D721Med (cell line): ENCODE data around the gene CAPG.

Experiments
- DNase-seq: peaks from one replicate; pipeline ENCODE4 v3.0.0; 2011; ENCODE audit warnings: low spot score; ENCODE audit not compliant: insufficient read length
- FAIRE-seq: peaks from 2 replicates; lab custom pipeline; 2011; peaks lifted over from hg19 to GRCh38; lab: Jason Lieb, UNC
- TF ChIP-seq, protein P1 (sequence below): IDR thresholded peaks from 2 replicates; pipeline ENCODE4 v1.5.1; 2012; ENCODE audit warnings: mild to moderate bottlenecking, control low read depth; ENCODE audit not compliant: insufficient read depth; ENCODE audit errors: missing control alignments

CAPG gene

DNA sequence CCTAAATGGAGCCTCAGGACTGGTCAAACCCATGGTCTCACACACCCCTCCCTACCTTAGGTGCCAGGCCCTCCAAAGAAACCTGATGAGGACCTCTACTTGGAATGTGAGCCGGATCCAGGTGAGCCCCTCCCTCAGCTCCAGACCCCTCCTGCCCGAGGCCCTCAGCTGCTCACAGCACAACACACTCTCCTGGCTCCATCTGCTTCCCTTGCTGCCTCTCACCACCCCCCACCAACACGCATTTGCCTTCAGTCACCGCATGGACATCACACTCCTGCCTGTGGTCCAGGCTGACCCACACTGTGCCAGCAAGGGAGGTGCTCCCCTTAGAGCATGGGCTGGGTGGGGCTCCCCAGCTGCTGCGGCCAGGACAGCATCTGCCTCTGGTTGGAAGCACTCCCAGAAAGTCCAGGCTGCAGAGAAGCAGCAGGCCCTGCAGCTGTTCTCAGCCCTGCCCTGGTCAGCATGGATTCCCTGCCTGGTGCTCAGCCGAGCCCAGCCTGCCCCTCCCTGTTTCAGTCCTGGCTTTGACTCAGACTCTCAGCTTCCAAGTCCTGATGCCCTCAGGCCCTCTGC lies 23.4 kb upstream of the CAPG start:
- no peak for DNase-seq
- TF ChIP-seq, protein P1, sequence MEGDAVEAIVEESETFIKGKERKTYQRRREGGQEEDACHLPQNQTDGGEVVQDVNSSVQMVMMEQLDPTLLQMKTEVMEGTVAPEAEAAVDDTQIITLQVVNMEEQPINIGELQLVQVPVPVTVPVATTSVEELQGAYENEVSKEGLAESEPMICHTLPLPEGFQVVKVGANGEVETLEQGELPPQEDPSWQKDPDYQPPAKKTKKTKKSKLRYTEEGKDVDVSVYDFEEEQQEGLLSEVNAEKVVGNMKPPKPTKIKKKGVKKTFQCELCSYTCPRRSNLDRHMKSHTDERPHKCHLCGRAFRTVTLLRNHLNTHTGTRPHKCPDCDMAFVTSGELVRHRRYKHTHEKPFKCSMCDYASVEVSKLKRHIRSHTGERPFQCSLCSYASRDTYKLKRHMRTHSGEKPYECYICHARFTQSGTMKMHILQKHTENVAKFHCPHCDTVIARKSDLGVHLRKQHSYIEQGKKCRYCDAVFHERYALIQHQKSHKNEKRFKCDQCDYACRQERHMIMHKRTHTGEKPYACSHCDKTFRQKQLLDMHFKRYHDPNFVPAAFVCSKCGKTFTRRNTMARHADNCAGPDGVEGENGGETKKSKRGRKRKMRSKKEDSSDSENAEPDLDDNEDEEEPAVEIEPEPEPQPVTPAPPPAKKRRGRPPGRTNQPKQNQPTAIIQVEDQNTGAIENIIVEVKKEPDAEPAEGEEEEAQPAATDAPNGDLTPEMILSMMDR, result no peak
- no peak for FAIRE-seq

DNA sequence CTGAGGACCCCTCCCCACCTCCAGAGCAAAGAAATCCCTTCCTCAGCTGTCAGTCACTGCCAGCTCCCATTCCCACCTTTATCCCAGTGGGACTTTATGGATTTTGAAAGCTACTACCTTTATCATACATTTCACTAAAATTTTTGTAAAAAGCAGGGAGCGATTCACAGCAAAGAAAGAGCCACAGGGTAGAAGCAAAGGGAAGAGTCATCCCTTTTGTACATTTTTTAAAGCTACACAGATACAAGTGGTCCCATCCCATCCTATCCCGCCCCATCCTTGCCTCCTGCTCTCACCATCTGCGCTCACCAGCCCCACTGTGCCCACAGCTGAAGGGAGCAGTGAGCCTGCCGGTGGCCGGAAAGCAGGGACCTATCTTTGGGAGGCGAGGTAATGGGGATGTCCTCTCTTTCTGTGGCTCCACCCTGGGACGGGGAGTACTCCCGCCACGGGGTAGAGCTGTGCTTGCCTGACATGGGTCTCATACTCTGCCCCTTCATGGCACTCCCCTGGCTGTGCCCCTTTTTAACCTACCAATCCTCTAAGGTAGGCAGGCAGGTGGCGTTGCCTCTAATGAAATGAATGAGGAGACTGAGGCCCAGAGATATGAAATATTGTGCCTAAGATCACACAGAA lies 21.5 kb upstream of the CAPG start:
- DNase-seq, result no peak
- FAIRE-seq, result no peak
- TF ChIP-seq, protein P1, result no peak

DNA sequence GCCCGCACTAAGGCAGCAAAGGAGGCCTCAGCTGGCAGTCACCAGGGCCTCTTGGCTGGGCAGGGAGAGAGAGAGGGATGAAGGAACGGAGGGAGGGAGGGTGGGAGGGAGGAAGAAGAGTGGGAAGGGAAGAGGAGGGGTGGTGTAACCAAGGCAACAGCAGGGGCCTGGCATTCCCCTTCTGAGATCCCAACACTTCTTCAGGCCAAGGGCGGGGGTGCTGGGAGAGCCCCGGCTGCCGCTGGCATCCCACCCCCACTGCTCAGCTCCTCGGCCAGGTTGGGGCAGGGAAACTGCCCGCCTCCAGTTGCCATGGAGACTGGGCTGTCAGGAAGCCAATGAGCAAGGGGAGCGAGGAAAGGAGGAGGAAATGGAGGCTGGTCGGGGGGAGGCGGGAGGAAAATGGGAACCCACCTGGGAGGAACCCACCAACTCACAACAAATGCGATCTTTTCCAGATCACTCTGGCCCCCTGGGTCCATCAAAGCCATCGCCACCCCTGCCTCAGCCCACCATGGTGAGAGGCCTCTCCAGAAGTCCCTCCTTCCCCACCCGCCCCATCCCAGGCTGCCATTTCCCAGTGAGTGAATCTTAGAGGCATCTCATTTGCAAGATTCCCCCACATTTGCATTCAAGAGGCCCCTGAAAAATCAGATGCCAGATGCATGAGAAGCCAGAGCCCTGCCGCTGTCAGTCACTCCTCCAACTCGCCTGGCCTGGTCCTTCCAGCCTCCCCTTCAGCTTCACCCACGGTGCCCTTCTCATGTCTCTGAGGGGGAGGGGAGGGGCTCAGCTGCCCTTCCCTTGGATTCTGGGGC lies 20.8 kb upstream of the CAPG start:
- TF ChIP-seq, protein P1, result no peak
- DNase-seq (no peak), FAIRE-seq (no peak)

DNA sequence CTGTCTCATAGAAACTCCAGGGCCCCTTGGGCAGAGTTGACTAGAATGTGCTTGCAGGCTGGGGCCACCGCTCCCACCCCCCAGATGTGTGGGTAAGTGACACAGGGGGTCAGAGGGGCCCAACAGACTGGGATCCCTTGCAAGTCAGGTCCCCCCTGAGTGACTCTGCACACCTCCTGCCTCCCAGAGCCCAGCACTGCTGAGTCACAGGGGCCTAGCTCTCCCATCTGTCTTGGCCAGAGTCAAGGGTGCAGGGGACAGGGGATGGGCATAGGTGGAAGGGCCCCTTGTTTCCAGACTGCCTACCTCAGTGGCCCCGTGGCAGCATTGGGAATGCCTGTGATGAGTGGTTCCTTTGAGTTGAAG lies 19.7 kb upstream of the CAPG start:
- DNase-seq, result no peak
- TF ChIP-seq, protein P1, result no peak
- FAIRE-seq, result no peak

DNA sequence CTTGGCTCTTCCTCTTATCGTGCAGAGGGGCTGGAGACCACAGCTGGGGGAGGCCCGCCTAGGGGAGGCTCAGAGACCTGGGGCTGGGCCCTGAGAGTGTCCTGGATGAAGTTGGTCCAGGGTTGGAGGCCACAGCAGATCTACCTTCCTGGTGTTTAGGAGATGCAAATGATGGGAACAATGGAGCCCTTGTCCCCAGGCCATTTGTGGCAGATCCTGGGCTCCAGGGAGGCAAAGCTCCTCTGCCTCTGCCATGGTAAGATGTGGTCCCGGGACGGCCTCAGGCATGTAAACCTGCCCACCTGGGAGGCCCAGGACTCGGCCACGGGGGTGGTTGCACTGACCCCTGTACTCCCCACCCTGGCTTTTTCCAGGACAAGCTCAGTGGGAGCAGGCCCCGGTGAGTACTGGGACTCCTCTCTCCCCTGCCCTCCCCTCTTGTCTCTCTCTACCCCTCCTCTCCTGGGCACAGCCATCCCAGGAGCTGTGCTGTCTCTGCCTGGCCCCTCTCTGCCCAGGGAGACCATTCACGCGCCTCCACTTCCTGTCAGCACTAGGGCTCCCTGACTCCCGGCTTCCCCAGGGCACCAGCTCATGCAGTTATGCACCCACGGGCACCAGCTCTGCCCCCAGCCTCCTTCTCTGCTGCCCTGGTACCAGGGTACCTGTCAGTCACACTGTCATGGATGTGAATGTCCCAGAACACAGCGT lies 19.2 kb upstream of the CAPG start:
- DNase-seq (no peak), FAIRE-seq (no peak)
- TF ChIP-seq, protein P1, result no peak

DNA sequence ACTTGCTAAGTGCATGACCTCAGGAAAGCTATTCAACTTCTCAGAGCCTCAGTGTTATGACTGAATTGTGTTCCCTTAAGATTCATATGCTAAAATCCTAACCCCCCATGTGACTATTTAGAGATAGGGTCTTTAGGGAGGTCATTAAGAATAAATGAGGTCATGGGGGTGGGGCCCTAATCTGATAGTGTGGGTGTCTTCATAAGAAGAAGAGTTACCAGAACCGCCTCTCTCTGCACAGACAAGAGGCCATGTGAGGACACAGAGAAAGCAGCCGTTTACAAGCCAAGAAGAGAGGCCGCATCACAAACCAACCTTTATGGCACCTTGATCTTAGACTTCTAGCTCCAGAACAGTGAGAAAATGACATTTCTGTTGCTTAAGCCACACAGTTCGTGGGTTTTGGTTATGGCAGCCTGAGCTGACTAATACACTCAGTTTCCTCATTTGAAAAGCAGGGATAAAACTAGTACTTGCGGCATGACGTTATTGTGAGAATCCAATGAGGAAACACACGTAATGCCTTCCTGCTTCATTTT lies 18.2 kb upstream of the CAPG start:
- TF ChIP-seq, protein P1, result no peak
- no peak for DNase-seq
- no peak for FAIRE-seq
